Liver (tissue), 3 donors: ENCODE results near the gene DIS3L2.

ENCODE experiments used
- ATF3 ChIP-seq: IDR thresholded peaks from 2 replicates; pipeline ENCODE4 v1.6.1; 2016; ENCODE audit warnings: antibody characterized with exemption
- CTCF ChIP-seq: fragments of 150-350 bp; IDR thresholded peaks from 2 replicates; pipeline ENCODE4 v1.5.1; 2017; ENCODE audit warnings: improper control_type of control experiment, low read depth, low read length; ENCODE audit not compliant: missing input control
- EGR1 ChIP-seq, 2 donors: IDR thresholded peaks; 2 replicates each; pipeline ENCODE4 v1.6.1; 2016 to 2018; ENCODE audit warnings: antibody characterized with exemption in 2 of 2, low read depth in 2 of 2
- GABPA ChIP-seq, 2 donors: IDR thresholded peaks in 1 of 2; conservative IDR thresholded peaks in 1 of 2; 2 replicates each; pipeline ENCODE4 v1.6.1; 2016; ENCODE audit warnings: antibody characterized with exemption in 2 of 2, mild to moderate bottlenecking in 1 of 2, moderate library complexity in 1 of 2
- HNF4A ChIP-seq, 2 donors: conservative IDR thresholded peaks; 2 replicates each; pipeline ENCODE4 v1.6.1; 2016; ENCODE audit warnings: antibody characterized with exemption in 2 of 2, mild to moderate bottlenecking in 2 of 2
- JUND ChIP-seq, 2 donors: IDR thresholded peaks; 2 replicates each; pipeline ENCODE4 v1.6.1; 2016; ENCODE audit warnings: antibody characterized with exemption in 2 of 2
- MAX ChIP-seq: IDR thresholded peaks from 2 replicates; pipeline ENCODE4 v1.6.1; 2016; ENCODE audit warnings: antibody characterized with exemption
- RAD21 ChIP-seq, 2 donors: IDR thresholded peaks; 2 replicates each; pipeline ENCODE4 v1.6.1; 2016; ENCODE audit warnings: antibody characterized with exemption in 2 of 2, mild to moderate bottlenecking in 2 of 2
- RXRA ChIP-seq, 2 donors: IDR thresholded peaks; 2 replicates each; pipeline ENCODE4 v1.6.1; 2017 to 2018; ENCODE audit warnings: antibody characterized with exemption in 2 of 2, mild to moderate bottlenecking in 1 of 2
- SP1 ChIP-seq: IDR thresholded peaks from 2 replicates; pipeline ENCODE4 v1.6.1; 2018; ENCODE audit warnings: antibody characterized with exemption, mild to moderate bottlenecking
- TAF1 ChIP-seq: conservative IDR thresholded peaks from 2 replicates; pipeline ENCODE4 v1.6.1; 2016; ENCODE audit warnings: antibody characterized with exemption, mild to moderate bottlenecking
- YY1 ChIP-seq: IDR thresholded peaks from 2 replicates; pipeline ENCODE4 v1.6.1; 2016; ENCODE audit warnings: antibody characterized with exemption, mild to moderate bottlenecking
- TF ChIP-seq, protein P1 (sequence below): IDR thresholded peaks from 2 replicates; pipeline ENCODE4 v1.6.1; 2016; ENCODE audit warnings: antibody characterized with exemption, mild to moderate bottlenecking
- donor health status: healthy.
- donor health status: healthy.

GRCh38 chr2:232139786-232140562, 178.5 kb downstream of the DIS3L2 start:
- TF ChIP-seq TAF1: no peak
- no peak for TF ChIP-seq MAX
- no peak for TF ChIP-seq RAD21 (IDR thresholded peaks at IDR 0.05)
- TF ChIP-seq CTCF: no peak
- TF ChIP-seq, protein P1, sequence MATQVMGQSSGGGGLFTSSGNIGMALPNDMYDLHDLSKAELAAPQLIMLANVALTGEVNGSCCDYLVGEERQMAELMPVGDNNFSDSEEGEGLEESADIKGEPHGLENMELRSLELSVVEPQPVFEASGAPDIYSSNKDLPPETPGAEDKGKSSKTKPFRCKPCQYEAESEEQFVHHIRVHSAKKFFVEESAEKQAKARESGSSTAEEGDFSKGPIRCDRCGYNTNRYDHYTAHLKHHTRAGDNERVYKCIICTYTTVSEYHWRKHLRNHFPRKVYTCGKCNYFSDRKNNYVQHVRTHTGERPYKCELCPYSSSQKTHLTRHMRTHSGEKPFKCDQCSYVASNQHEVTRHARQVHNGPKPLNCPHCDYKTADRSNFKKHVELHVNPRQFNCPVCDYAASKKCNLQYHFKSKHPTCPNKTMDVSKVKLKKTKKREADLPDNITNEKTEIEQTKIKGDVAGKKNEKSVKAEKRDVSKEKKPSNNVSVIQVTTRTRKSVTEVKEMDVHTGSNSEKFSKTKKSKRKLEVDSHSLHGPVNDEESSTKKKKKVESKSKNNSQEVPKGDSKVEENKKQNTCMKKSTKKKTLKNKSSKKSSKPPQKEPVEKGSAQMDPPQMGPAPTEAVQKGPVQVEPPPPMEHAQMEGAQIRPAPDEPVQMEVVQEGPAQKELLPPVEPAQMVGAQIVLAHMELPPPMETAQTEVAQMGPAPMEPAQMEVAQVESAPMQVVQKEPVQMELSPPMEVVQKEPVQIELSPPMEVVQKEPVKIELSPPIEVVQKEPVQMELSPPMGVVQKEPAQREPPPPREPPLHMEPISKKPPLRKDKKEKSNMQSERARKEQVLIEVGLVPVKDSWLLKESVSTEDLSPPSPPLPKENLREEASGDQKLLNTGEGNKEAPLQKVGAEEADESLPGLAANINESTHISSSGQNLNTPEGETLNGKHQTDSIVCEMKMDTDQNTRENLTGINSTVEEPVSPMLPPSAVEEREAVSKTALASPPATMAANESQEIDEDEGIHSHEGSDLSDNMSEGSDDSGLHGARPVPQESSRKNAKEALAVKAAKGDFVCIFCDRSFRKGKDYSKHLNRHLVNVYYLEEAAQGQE: no peak
- no peak for TF ChIP-seq JUND (IDR thresholded peaks at IDR 0.05)
- no peak for TF ChIP-seq ATF3
- no peak for TF ChIP-seq EGR1 (IDR thresholded peaks at IDR 0.05; ENCODE audit: low read depth in 2 of 2)
- no peak for TF ChIP-seq RXRA (IDR thresholded peaks at IDR 0.05)
- TF ChIP-seq GABPA (IDR thresholded peaks at IDR 0.05 in 1 of 2, conservative IDR thresholded peaks at IDR 0.05 in 1 of 2): no peak
- no peak for TF ChIP-seq HNF4A (conservative IDR thresholded peaks at IDR 0.05)
- TF ChIP-seq YY1: no peak
- no peak for TF ChIP-seq SP1
